Osteoblast (primary cell): Measurements from ENCODE around the gene IGDCC3. TPM values are rescaled to one million over a fixed set of nuclear protein-coding genes. Genes with fewer than 3 reads are reported as not detected.

Experiments used
- DNase-seq: peaks from one replicate; pipeline ENCODE4 v3.0.0; 2011; ENCODE audit warnings: low spot score, mixed read lengths; ENCODE audit not compliant: insufficient read length; ENCODE audit errors: missing footprints
- H2AFZ ChIP-seq: 2 replicates; pipeline ENCODE4 v1.6.0; 2011; ENCODE audit warnings: mild to moderate bottlenecking, low read length
- H3K27ac ChIP-seq: 2 replicates; pipeline ENCODE4 v1.5.1; 2011; ENCODE audit warnings: mild to moderate bottlenecking, low read depth, low read length, moderate library complexity
- H3K27me3 ChIP-seq: 2 replicates; pipeline ENCODE4 v1.6.0; 2012; ENCODE audit warnings: mild to moderate bottlenecking, control low read depth, inconsistent platforms, low read length, moderate library complexity; ENCODE audit not compliant: insufficient read depth
- H3K36me3 ChIP-seq: 2 replicates; pipeline ENCODE4 v1.5.1; 2011; ENCODE audit warnings: mild to moderate bottlenecking, low read length, control low read depth, moderate library complexity; ENCODE audit not compliant: insufficient read depth
- H3K4me1 ChIP-seq: 2 replicates; pipeline ENCODE4 v1.5.1; 2011; ENCODE audit warnings: mild to moderate bottlenecking, low read length, control low read depth, moderate library complexity; ENCODE audit not compliant: insufficient read depth
- H3K4me2 ChIP-seq: 2 replicates; pipeline ENCODE4 v1.6.0; 2011; ENCODE audit warnings: mild to moderate bottlenecking, low read length; ENCODE audit not compliant: insufficient read depth
- H3K4me3 ChIP-seq: fragments of 200-600 bp; sonication (generic); 3 replicates; pipeline ENCODE4 v1.5.1; 2012; ENCODE audit warnings: mild to moderate bottlenecking, low read length, inconsistent platforms; ENCODE audit not compliant: insufficient read depth
- H3K79me2 ChIP-seq: 2 replicates; pipeline ENCODE4 v1.6.0; 2012; ENCODE audit warnings: mild to moderate bottlenecking, low read length, control low read depth, inconsistent platforms; ENCODE audit not compliant: insufficient read depth
- H3K9me3 ChIP-seq: 2 replicates; pipeline ENCODE4 v1.5.1; 2011; ENCODE audit warnings: low read depth, low read length, control low read depth
- H4K20me1 ChIP-seq: 2 replicates; pipeline ENCODE4 v1.6.0; 2012; ENCODE audit warnings: mild to moderate bottlenecking, low read length, control low read depth; ENCODE audit not compliant: insufficient read depth
- total RNA-seq: library from RNA; depleted of rRNA; stranded (reverse); fragments of >200 nt; gene quantifications from 2 replicates; pipeline ENCODE4 v1.2.3, GENCODE V29; 2012
- TF ChIP-seq, protein P1 (sequence below): IDR thresholded peaks from 2 replicates; pipeline ENCODE4 v1.5.1; 2011; ENCODE audit warnings: mild to moderate bottlenecking, low read depth, low read length, moderate library complexity; ENCODE audit errors: extremely low read depth

IGDCC3 gene
- total RNA-seq, 1 donor, result not detected

DNA sequence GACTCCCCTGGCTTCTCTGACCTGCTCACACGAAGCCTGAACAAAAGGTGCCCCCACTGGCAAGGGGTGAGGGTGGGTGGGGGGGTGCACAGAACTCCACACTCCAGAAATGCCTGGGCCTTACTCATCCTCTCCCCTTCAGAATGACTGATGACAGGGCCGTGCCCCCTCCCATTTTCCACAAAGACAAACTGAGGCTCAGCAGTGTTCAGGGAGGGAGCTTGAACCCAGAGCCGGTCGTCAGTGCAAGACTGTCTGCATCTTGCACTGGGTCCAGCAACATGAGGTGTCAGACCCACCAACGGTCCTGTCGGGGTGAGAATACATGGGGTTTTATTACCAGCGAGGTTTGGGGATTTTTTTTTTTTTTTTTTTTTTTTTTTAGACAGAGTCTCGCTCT lies 15.3 kb downstream of the IGDCC3 start:
- no peaks in the 10 kb centered on the region for H3K9me3 ChIP-seq
- no peak overlapping the region for H3K27ac ChIP-seq
- peak; percentile 41 for DNase-seq
- no peaks in the 10 kb centered on the region for H3K4me1 ChIP-seq
- H3K4me2 ChIP-seq, result no peak overlapping the region
- no peak overlapping the region for H3K4me3 ChIP-seq
- no peaks in the 10 kb centered on the region for H3K79me2 ChIP-seq
- no peak overlapping the region for H2AFZ ChIP-seq
- TF ChIP-seq, protein P1, sequence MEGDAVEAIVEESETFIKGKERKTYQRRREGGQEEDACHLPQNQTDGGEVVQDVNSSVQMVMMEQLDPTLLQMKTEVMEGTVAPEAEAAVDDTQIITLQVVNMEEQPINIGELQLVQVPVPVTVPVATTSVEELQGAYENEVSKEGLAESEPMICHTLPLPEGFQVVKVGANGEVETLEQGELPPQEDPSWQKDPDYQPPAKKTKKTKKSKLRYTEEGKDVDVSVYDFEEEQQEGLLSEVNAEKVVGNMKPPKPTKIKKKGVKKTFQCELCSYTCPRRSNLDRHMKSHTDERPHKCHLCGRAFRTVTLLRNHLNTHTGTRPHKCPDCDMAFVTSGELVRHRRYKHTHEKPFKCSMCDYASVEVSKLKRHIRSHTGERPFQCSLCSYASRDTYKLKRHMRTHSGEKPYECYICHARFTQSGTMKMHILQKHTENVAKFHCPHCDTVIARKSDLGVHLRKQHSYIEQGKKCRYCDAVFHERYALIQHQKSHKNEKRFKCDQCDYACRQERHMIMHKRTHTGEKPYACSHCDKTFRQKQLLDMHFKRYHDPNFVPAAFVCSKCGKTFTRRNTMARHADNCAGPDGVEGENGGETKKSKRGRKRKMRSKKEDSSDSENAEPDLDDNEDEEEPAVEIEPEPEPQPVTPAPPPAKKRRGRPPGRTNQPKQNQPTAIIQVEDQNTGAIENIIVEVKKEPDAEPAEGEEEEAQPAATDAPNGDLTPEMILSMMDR, result no peak
- H4K20me1 ChIP-seq, result no peaks in the 10 kb centered on the region
- H3K27me3 ChIP-seq, result peaks cover 32% of the 10 kb centered on the region
- no peaks in the 10 kb centered on the region for H3K36me3 ChIP-seq

DNA sequence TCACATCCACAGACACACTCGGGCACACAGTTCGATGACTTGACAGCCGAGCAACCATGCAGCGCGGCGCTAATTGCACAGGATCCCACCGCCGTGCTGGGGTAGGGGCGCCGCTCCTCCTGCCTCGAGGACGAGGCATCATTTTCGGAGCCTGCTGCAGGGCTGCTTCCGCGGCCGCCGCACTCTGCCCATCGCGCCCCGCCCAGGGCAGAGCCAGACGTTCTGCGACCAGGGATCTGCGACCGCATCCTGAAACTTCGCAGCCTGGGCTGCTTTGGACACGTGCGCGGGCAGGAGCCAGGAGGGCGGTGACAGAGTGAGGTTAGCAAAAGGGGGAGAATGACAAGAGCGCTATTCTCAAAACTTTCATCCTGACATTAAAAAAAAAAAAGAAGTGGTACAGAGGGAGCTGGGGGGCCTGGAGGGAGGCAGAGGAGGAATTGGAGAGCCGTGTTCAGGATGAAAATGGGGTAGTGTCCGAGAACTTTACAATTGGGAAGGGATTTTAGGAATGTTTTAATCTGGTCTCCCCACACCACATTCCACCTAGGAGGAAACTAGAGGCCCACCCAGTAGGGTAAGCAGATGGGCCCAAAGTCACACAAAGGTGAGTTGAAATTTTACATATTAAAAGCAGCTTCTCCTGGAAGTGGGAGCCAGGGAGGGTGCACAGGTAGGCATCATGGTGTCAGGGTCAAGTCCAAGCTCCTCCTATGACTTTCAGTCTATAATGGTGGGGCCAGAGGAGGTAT lies 15.9 kb downstream of the IGDCC3 start:
- H3K4me1 ChIP-seq, result no peaks in the 10 kb centered on the region
- H3K36me3 ChIP-seq, result no peaks in the 10 kb centered on the region
- H3K4me2 ChIP-seq, result no peak overlapping the region
- TF ChIP-seq, protein P1, result no peak
- no peaks in the 10 kb centered on the region for H3K79me2 ChIP-seq
- H3K9me3 ChIP-seq, result no peaks in the 10 kb centered on the region
- no peak overlapping the region for H2AFZ ChIP-seq
- H3K4me3 ChIP-seq, result no peak overlapping the region
- DNase-seq, result peak; percentile 36
- H3K27me3 ChIP-seq, result peaks cover 38% of the 10 kb centered on the region
- H4K20me1 ChIP-seq, result no peaks in the 10 kb centered on the region
- no peak overlapping the region for H3K27ac ChIP-seq

DNA sequence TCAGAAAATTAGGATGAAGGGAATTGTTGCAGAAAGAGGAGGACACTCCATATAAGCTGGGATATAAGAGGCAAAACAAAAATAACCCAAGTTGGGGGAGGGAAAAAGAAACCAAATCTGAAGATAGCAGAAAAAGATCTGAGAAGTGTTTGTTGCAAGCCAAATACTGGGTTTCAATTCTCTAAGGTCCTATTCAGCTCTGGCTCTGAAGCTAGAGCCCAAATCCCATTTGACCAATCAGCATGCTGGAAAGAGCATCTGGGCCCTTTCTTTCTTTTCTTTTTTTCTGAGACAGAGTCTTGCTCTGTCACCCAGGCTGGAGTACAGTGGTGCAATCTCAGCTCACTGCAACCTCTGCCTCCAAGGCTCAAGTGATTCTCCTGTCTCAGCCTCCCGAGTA lies 17.3 kb downstream of the IGDCC3 start:
- Histone ChIP-seq H3K4me1 (no peaks in the 10 kb centered on the region), H3K27ac (no peak overlapping the region), H2AFZ (no peak overlapping the region), H3K79me2 (no peaks in the 10 kb centered on the region), H4K20me1 (no peaks in the 10 kb centered on the region), H3K36me3 (no peaks in the 10 kb centered on the region), H3K4me2 (no peak overlapping the region), H3K4me3 (no peak overlapping the region), H3K9me3 (no peaks in the 10 kb centered on the region), H3K27me3 (peaks cover 45% of the 10 kb centered on the region)
- TF ChIP-seq, protein P1, result no peak
- DNase-seq, result peak; percentile 59

DNA sequence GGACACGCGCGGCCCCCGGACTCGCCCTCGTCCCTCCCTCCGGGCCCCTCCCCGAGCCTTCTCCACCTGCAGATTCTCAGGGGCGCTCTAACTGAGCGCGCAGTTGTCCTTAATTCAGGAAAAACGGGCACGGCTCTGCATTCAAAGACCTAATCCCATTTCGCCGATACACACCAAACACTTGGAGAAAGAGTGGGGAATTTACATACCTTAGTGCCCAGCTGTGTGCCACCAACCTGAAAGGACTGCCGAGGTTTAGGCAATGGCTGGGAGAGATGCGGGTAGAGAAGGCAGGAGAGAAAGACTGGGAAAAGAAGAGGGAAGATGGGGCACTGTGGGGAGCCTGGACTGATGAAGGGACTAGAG lies 21.8 kb downstream of the IGDCC3 start:
- no peaks in the 10 kb centered on the region for H3K9me3 ChIP-seq
- peaks cover 46% of the 10 kb centered on the region for H3K27me3 ChIP-seq
- no peak overlapping the region for H2AFZ ChIP-seq
- no peak overlapping the region for H3K4me3 ChIP-seq
- no peak overlapping the region for H3K4me2 ChIP-seq
- H3K36me3 ChIP-seq, result no peaks in the 10 kb centered on the region
- no peaks in the 10 kb centered on the region for H3K79me2 ChIP-seq
- H3K4me1 ChIP-seq, result no peaks in the 10 kb centered on the region
- DNase-seq, result peak; percentile 84
- no peaks in the 10 kb centered on the region for H4K20me1 ChIP-seq
- TF ChIP-seq, protein P1, result no peak
- no peak overlapping the region for H3K27ac ChIP-seq
